ENCODE measurements around the gene SH3D19. TPM values are rescaled to one million over a fixed set of nuclear protein-coding genes. Genes with fewer than 3 reads are reported as not detected.
A peak's percentile ranks its signal among the peaks of the same experiment; 100 is the strongest.

Gene SH3D19
- total RNA-seq (54.7 and 61.6 TPM in 2 replicates), polyA plus RNA-seq (28.2 and 31.9 TPM in 2 replicates)

GRCh38 chr4:151325111-151325948 lies at the start of gene SH3D19:
TSS of gene SH3D19 (minus strand) at chr4:151325605. CDS start at chr4:151325352, 253 bp downstream.
- WGBS (ENCODE audit: low lambda C conversion rate, missing lambda C conversion rate), result 1% methylated on average over 85 of the region's 88 CpGs
- Histone ChIP-seq H3K79me2 (peaks cover 38% of the 10 kb centered on the region), H3K4me3 (peak within 1 kb of the TSS; percentile 59), H3K4me2 (peak within 1 kb of the TSS; percentile 79), H3K9me2 (replicated peaks; ENCODE audit: insufficient read depth) (no peaks in the 10 kb centered on the region), H2AFZ (peak within 1 kb of the TSS; percentile 66), H3K4me1 (ENCODE audit: insufficient read depth) (peaks cover 22% of the 10 kb centered on the region), H4K20me1 (ENCODE audit: insufficient read depth, poor library complexity, severe bottlenecking) (peaks cover 27% of the 10 kb centered on the region), H3K9me3 (ENCODE audit: low read depth) (no peaks in the 10 kb centered on the region), H3K36me3 (replicated peaks; ENCODE audit: insufficient read depth, low read depth) (no peaks in the 10 kb centered on the region), H3K27me3 (no peaks in the 10 kb centered on the region), H3K27ac (peak within 1 kb of the TSS; percentile 96)
- TF ChIP-seq EZH2phosphoT487 (IDR thresholded peaks at IDR 0.05; ENCODE audit: low read depth, severe bottlenecking, unreplicated experiment) (no peak), CTCF (IDR thresholded peaks at IDR 0.05; ENCODE audit: poor library complexity) (no peak), EZH2 (IDR thresholded peaks at IDR 0.05; ENCODE audit: borderline replicate concordance) (no peak)
- DNase-seq (ENCODE audit: low spot score), result peak; percentile 87

- peak overlapping the region; percentile 9 for H3K4me2 ChIP-seq
- no peak overlapping the region for H3K27ac ChIP-seq
- H4K20me1 ChIP-seq (ENCODE audit: insufficient read depth, poor library complexity, severe bottlenecking), result no peaks in the 10 kb centered on the region
- 46% methylated on average over 13 of the region's 14 CpGs for WGBS (ENCODE audit: low lambda C conversion rate, missing lambda C conversion rate)
- no peaks in the 10 kb centered on the region for H3K9me3 ChIP-seq (ENCODE audit: low read depth)
- peak; percentile 92 for DNase-seq (ENCODE audit: low spot score)
- H3K36me3 ChIP-seq (replicated peaks; ENCODE audit: insufficient read depth, low read depth), result no peaks in the 10 kb centered on the region
- no peak overlapping the region for H3K4me3 ChIP-seq
- H3K4me1 ChIP-seq (ENCODE audit: insufficient read depth), result no peaks in the 10 kb centered on the region
- H3K27me3 ChIP-seq, result no peaks in the 10 kb centered on the region
- H3K79me2 ChIP-seq, result no peaks in the 10 kb centered on the region
- H2AFZ ChIP-seq, result peak overlapping the region; percentile 45
- H3K9me2 ChIP-seq (replicated peaks; ENCODE audit: insufficient read depth), result no peaks in the 10 kb centered on the region
- TF ChIP-seq EZH2 (IDR thresholded peaks at IDR 0.05; ENCODE audit: borderline replicate concordance) (no peak), EZH2phosphoT487 (IDR thresholded peaks at IDR 0.05; ENCODE audit: low read depth, severe bottlenecking, unreplicated experiment) (no peak), CTCF (IDR thresholded peaks at IDR 0.05; ENCODE audit: poor library complexity) (peak; percentile 97)
Measured at GRCh38 chr4:151362404-151363164, 37.2 kb upstream of the SH3D19 start.

GRCh38 chr4:151361966-151362365 lies 36.6 kb upstream of the SH3D19 start:
- no peak overlapping the region for H2AFZ ChIP-seq
- TF ChIP-seq CTCF (IDR thresholded peaks at IDR 0.05; ENCODE audit: poor library complexity) (no peak), EZH2 (IDR thresholded peaks at IDR 0.05; ENCODE audit: borderline replicate concordance) (no peak), EZH2phosphoT487 (IDR thresholded peaks at IDR 0.05; ENCODE audit: low read depth, severe bottlenecking, unreplicated experiment) (no peak)
- no peaks in the 10 kb centered on the region for H3K79me2 ChIP-seq
- no peaks in the 10 kb centered on the region for H3K9me3 ChIP-seq (ENCODE audit: low read depth)
- no peaks in the 10 kb centered on the region for H3K36me3 ChIP-seq (replicated peaks; ENCODE audit: insufficient read depth, low read depth)
- H4K20me1 ChIP-seq (ENCODE audit: insufficient read depth, poor library complexity, severe bottlenecking), result no peaks in the 10 kb centered on the region
- DNase-seq (ENCODE audit: low spot score), result no peak
- no peaks in the 10 kb centered on the region for H3K4me1 ChIP-seq (ENCODE audit: insufficient read depth)
- no peak overlapping the region for H3K4me3 ChIP-seq
- no peaks in the 10 kb centered on the region for H3K9me2 ChIP-seq (replicated peaks; ENCODE audit: insufficient read depth)
- WGBS (ENCODE audit: low lambda C conversion rate, missing lambda C conversion rate), result 93% methylated on average over 13 of the region's 13 CpGs
- no peak overlapping the region for H3K27ac ChIP-seq
- no peak overlapping the region for H3K4me2 ChIP-seq
- no peaks in the 10 kb centered on the region for H3K27me3 ChIP-seq

Measured in hepatocyte (in vitro differentiated cells).